Activated CD8-positive, alpha-beta T cell treated with anti-CD3 and anti-CD28 coated beads for 36 hours (primary cell): ENCODE data around the gene CCDC32. TPM values are rescaled to one million over a fixed set of nuclear protein-coding genes. Genes with fewer than 3 reads are reported as not detected.
A peak's percentile ranks its signal among the peaks of the same experiment; 100 is the strongest.

ENCODE experiments used
- ATAC-seq: fragments of 200-7000 bp; cut with Tn5 transposase; one replicate; pipeline ENCODE4 v1.10.0; 2021; ENCODE audit warnings: mild to moderate bottlenecking, moderate library complexity
- CTCF ChIA-PET: fragments of 350-600 bp; sonication (Branson Sonifier 250); formaldehyde crosslinking; loops from one replicate; lab custom pipeline; 2021; ENCODE audit warnings: antibody characterized with exemption; lab: Charles Lee
- POLR2A ChIA-PET: fragments of 350-600 bp; sonication (Branson Sonifier 250); formaldehyde crosslinking; loops from one replicate; lab custom pipeline; 2021; ENCODE audit warnings: antibody characterized with exemption; lab: Charles Lee
- DNase-seq: peaks from one replicate; pipeline ENCODE4 v3.0.0-alpha.2; 2020
- H3K27ac Mint-ChIP-seq: one replicate; pipeline ENCODE4 v1.8.0; 2021; ENCODE audit warnings: mild to moderate bottlenecking, mixed read lengths
- H3K27me3 Mint-ChIP-seq: one replicate; pipeline ENCODE4 v1.8.0; 2021; ENCODE audit warnings: mixed read lengths
- H3K36me3 Mint-ChIP-seq: one replicate; pipeline ENCODE4 v1.8.0; 2021; ENCODE audit warnings: low read depth, mixed read lengths
- H3K4me1 Mint-ChIP-seq: one replicate; pipeline ENCODE4 v1.8.0; 2021; ENCODE audit warnings: low read depth, mixed read lengths
- H3K4me3 Mint-ChIP-seq: one replicate; pipeline ENCODE4 v1.8.0; 2021; ENCODE audit warnings: mild to moderate bottlenecking, moderate library complexity, mixed read lengths
- H3K9me3 Mint-ChIP-seq: one replicate; pipeline ENCODE4 v1.8.0; 2021; ENCODE audit warnings: mixed read lengths
- intact Hi-C: fragments of 100-400 bp; cut with micrococcal nuclease; formaldehyde crosslinking; loops from one replicate; pipeline ENCODE4 v1.10.0; 2022
- total RNA-seq, 2 experiments: library from RNA; stranded (reverse); gene quantifications; one replicate each; pipeline ENCODE4 v1.2.3, GENCODE V29; 2021
- TF ChIP-seq, protein P1 (sequence below): fragments of 200-600 bp; IDR thresholded peaks from one replicate; pipeline ENCODE4 v1.8.0; 2022; ENCODE audit warnings: antibody characterized with exemption, mild to moderate bottlenecking

CCDC32 gene
- total RNA-seq, 2 experiments from 2014 or later = 21.3 to 22.0 TPM

DNA sequence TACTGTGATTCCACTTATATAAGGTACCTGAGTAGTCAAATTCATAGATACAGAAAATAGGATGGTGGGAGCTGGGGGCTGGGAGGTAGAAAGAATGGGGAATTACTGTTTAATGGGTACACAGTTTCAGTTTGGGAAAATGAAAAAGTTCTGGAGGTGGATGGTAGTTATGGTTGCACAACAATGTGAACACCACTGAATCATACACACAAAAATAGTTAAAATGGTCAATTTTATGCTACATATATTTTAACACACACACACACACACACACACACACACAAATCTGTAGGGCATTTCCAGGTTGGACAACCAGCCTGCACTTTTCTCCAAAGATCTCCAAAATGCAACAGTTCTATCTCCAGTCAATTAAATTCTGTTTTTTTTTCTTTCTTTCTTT is 1.4 kb downstream of the CCDC32 start:
- ATAC-seq (no peak), DNase-seq (no peak)
- TF ChIP-seq, protein P1, sequence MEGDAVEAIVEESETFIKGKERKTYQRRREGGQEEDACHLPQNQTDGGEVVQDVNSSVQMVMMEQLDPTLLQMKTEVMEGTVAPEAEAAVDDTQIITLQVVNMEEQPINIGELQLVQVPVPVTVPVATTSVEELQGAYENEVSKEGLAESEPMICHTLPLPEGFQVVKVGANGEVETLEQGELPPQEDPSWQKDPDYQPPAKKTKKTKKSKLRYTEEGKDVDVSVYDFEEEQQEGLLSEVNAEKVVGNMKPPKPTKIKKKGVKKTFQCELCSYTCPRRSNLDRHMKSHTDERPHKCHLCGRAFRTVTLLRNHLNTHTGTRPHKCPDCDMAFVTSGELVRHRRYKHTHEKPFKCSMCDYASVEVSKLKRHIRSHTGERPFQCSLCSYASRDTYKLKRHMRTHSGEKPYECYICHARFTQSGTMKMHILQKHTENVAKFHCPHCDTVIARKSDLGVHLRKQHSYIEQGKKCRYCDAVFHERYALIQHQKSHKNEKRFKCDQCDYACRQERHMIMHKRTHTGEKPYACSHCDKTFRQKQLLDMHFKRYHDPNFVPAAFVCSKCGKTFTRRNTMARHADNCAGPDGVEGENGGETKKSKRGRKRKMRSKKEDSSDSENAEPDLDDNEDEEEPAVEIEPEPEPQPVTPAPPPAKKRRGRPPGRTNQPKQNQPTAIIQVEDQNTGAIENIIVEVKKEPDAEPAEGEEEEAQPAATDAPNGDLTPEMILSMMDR = no peak
- Mint-ChIP-seq H3K4me3 (peak overlapping the region; percentile 95), H3K4me1 (peaks cover 43% of the 10 kb centered on the region), H3K9me3 (no peaks in the 10 kb centered on the region), H3K27me3 (no peaks in the 10 kb centered on the region), H3K27ac (no peak overlapping the region), H3K36me3 (peaks cover 3% of the 10 kb centered on the region)
- CTCF ChIA-PET = interaction anchor here (1.4 kb wide), 1 partner anchor 113 kb away, joined by 3 read pairs; no protein-coding TSS in a partner anchor
- POLR2A ChIA-PET = no interaction called here
- intact Hi-C loops = no loop called here

DNA sequence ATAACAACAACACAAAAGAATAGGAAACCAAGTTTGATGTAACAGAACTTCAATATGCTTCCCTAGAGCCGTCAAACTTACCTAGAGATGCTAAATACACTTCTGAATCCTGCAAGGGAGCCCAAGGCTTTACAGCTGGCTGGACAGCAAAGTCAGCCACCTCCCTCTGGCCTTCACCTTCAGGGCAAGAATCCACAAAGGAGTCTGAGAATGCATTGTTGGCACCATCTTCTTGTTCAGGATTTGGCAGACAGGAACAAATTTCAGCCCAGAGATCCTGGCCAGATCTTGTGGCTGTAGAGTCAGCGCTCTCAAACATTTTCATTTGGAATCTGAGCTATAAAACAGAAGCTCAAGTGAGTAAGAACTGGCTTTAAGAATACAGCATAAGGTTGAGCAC is 2.2 kb downstream of the CCDC32 start:
- TF ChIP-seq, protein P1 = no peak
- H3K4me1 Mint-ChIP-seq = peaks cover 45% of the 10 kb centered on the region
- H3K4me3 Mint-ChIP-seq = no peak overlapping the region
- ChIA-PET CTCF (interaction anchor here (1.1 to 1.4 kb wide), 2 partner anchors 27 to 112 kb away, joined by 3 to 4 read pairs; no protein-coding TSS in a partner anchor), POLR2A (no interaction called here)
- H3K9me3 Mint-ChIP-seq = no peaks in the 10 kb centered on the region
- H3K27ac Mint-ChIP-seq = no peak overlapping the region
- no peaks in the 10 kb centered on the region for H3K27me3 Mint-ChIP-seq
- intact Hi-C loops = no loop called here
- DNase-seq = no peak
- H3K36me3 Mint-ChIP-seq = peaks cover 3% of the 10 kb centered on the region
- ATAC-seq = no peak

DNA sequence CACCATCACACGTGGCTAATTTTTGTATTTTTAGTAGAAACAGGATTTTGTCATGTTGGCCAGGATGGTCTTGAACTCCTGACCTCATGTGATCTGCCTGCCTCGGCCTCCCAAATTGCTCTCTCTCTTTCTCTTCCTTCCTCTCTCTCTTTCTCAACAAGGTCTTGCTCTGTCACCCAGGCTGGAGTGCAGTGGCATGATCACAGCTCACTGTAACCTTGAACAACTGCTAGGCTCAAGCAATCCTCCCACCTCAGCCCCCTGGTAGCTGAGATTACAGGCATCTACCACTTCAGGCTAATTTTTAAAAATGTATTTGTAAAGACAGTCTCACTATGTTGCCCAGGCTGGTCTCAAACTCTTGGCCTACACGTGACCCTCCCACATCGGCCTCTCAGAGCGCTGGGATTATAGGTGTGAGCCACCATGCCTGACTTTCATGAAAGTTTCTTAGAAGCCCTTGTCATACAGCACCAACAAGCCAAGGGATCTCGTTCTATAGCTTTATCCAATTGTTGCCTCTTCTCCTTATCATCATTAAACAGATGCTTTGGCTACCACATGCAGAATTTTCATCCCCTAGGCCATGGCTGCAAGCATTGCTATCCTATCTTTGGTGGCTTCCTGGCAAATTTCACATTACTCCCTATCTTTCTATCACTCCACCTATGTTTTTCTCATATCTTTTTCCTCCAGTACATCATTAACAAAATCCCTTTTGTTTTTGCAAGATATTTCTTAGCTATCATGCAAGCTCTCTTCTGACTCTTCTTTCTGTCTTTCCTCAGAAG is 5.7 kb downstream of the CCDC32 start:
- no peaks in the 10 kb centered on the region for H3K27me3 Mint-ChIP-seq
- ATAC-seq = no peak
- TF ChIP-seq, protein P1 = no peak
- intact Hi-C loops = no loop called here
- no peak for DNase-seq
- peaks cover 31% of the 10 kb centered on the region for H3K4me1 Mint-ChIP-seq
- CTCF ChIA-PET = interaction anchor here (1.1 kb wide), 1 partner anchor 9 kb away, joined by 4 read pairs; no protein-coding TSS in a partner anchor
- no peaks in the 10 kb centered on the region for H3K9me3 Mint-ChIP-seq
- H3K27ac Mint-ChIP-seq = peak overlapping the region; percentile 43
- POLR2A ChIA-PET = no interaction called here
- peaks cover 3% of the 10 kb centered on the region for H3K36me3 Mint-ChIP-seq
- no peak overlapping the region for H3K4me3 Mint-ChIP-seq

DNA sequence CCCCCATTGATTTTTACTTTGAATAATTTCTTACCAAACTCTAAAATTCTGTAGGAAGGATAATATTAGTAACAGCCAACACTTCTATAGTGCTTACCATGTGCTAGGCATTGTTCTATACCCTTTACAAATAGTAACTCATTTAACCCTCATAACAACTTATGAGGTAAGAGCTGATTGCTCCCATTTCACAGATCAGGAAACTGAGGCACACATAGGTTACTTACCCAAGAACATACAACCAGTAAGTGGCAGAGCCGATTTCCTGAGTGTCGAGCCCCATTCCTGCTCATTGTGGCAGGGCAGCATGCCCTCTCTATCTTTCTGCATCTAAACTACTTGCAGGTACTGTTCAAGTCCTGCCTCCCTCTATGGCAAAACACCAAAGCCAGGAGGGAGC is 9.0 kb downstream of the CCDC32 start:
- no peak for ATAC-seq
- peaks cover 14% of the 10 kb centered on the region for H3K4me1 Mint-ChIP-seq
- intact Hi-C loops = no loop called here
- H3K27ac Mint-ChIP-seq = no peak overlapping the region
- POLR2A ChIA-PET = interaction anchor here (0.7 to 1.0 kb wide), 2 partner anchors 18 to 60 kb away, joined by 3 read pairs; no protein-coding TSS in a partner anchor
- TF ChIP-seq, protein P1 = no peak
- H3K36me3 Mint-ChIP-seq = peaks cover 8% of the 10 kb centered on the region
- CTCF ChIA-PET = no interaction called here
- no peak overlapping the region for H3K4me3 Mint-ChIP-seq
- H3K9me3 Mint-ChIP-seq = no peaks in the 10 kb centered on the region
- DNase-seq = no peak
- no peaks in the 10 kb centered on the region for H3K27me3 Mint-ChIP-seq

DNA sequence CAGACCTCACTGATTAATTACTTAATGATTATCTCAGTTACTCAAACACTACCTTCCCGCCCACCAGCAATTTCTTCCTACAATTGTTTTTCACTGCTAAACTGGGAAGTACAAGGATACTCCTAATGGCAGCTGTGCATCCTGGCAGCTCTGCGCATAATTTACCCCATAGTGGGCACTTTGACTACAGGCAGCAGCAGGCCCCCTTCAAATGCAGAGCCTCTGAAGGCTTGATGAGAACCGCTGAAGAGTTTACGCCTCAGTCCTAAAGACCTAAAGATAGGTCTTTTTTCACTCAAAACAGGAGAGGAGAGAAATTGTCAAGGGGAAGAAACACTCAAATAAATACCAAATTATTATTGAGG is 10.7 kb downstream of the CCDC32 start:
- peaks cover 11% of the 10 kb centered on the region for H3K4me1 Mint-ChIP-seq
- no peak overlapping the region for H3K4me3 Mint-ChIP-seq
- TF ChIP-seq, protein P1 = no peak
- ATAC-seq (no peak), DNase-seq (no peak)
- POLR2A ChIA-PET = no interaction called here
- CTCF ChIA-PET = interaction anchor here (0.8 kb wide), 1 partner anchor 15 kb away, joined by 3 read pairs; the partner anchor contains the start of gene RPUSD2
- H3K36me3 Mint-ChIP-seq = peaks cover 7% of the 10 kb centered on the region
- intact Hi-C loops = no loop called here
- no peaks in the 10 kb centered on the region for H3K27me3 Mint-ChIP-seq
- H3K9me3 Mint-ChIP-seq = no peaks in the 10 kb centered on the region
- H3K27ac Mint-ChIP-seq = no peak overlapping the region
